IPS-20b (cell line): ENCODE measurements around the gene LRBA.
"Not testable (repeated sequence)": the region's sequence is repeated elsewhere in the genome, so short reads cannot be mapped to it uniquely, and the experiment has no call there.

ENCODE experiments used
- H3K27ac ChIP-seq: one replicate; pipeline ENCODE4 v1.5.1; 2013; ENCODE audit warnings: low read length
- H3K27me3 ChIP-seq: 2 replicates; pipeline ENCODE4 v1.6.1; 2013; ENCODE audit warnings: mild to moderate bottlenecking, low read length, inconsistent platforms; ENCODE audit not compliant: insufficient read depth
- H3K36me3 ChIP-seq: 2 replicates; pipeline ENCODE4 v1.6.1; 2013; ENCODE audit warnings: low read depth, mild to moderate bottlenecking, inconsistent platforms, low read length, moderate library complexity; ENCODE audit not compliant: insufficient read depth
- H3K4me1 ChIP-seq: 2 replicates; pipeline ENCODE4 v1.6.1; 2013; ENCODE audit warnings: mild to moderate bottlenecking, control low read depth, inconsistent platforms, low read length, moderate library complexity; ENCODE audit not compliant: insufficient read depth
- H3K4me3 ChIP-seq: 2 replicates; pipeline ENCODE4 v1.5.1; 2013; ENCODE audit warnings: mild to moderate bottlenecking, low read length, inconsistent platforms
- H3K9ac ChIP-seq: 2 replicates; pipeline ENCODE4 v1.6.1; 2013; ENCODE audit warnings: low read depth, mild to moderate bottlenecking, inconsistent platforms, low read length, moderate library complexity
- H3K9me3 ChIP-seq: 2 replicates; pipeline ENCODE4 v1.6.1; 2013; ENCODE audit warnings: mild to moderate bottlenecking, low read depth, low read length, inconsistent platforms; ENCODE audit not compliant: insufficient read depth

The LRBA gene, protein sequence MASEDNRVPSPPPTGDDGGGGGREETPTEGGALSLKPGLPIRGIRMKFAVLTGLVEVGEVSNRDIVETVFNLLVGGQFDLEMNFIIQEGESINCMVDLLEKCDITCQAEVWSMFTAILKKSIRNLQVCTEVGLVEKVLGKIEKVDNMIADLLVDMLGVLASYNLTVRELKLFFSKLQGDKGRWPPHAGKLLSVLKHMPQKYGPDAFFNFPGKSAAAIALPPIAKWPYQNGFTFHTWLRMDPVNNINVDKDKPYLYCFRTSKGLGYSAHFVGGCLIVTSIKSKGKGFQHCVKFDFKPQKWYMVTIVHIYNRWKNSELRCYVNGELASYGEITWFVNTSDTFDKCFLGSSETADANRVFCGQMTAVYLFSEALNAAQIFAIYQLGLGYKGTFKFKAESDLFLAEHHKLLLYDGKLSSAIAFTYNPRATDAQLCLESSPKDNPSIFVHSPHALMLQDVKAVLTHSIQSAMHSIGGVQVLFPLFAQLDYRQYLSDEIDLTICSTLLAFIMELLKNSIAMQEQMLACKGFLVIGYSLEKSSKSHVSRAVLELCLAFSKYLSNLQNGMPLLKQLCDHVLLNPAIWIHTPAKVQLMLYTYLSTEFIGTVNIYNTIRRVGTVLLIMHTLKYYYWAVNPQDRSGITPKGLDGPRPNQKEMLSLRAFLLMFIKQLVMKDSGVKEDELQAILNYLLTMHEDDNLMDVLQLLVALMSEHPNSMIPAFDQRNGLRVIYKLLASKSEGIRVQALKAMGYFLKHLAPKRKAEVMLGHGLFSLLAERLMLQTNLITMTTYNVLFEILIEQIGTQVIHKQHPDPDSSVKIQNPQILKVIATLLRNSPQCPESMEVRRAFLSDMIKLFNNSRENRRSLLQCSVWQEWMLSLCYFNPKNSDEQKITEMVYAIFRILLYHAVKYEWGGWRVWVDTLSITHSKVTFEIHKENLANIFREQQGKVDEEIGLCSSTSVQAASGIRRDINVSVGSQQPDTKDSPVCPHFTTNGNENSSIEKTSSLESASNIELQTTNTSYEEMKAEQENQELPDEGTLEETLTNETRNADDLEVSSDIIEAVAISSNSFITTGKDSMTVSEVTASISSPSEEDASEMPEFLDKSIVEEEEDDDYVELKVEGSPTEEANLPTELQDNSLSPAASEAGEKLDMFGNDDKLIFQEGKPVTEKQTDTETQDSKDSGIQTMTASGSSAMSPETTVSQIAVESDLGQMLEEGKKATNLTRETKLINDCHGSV (N-terminal part only)

GRCh38 chr4:151014521-151015458 is at the start of gene LRBA:
Gene LRBA, minus strand, starts transcription at chr4:151015284. Its CDS starts 642 bp downstream, at chr4:151014642.
- peak within 1 kb of the TSS; percentile 97 for H3K9ac ChIP-seq
- H3K27ac ChIP-seq = peak within 1 kb of the TSS; percentile 98
- peaks cover 10% of the 10 kb centered on the region for H3K36me3 ChIP-seq

DNA sequence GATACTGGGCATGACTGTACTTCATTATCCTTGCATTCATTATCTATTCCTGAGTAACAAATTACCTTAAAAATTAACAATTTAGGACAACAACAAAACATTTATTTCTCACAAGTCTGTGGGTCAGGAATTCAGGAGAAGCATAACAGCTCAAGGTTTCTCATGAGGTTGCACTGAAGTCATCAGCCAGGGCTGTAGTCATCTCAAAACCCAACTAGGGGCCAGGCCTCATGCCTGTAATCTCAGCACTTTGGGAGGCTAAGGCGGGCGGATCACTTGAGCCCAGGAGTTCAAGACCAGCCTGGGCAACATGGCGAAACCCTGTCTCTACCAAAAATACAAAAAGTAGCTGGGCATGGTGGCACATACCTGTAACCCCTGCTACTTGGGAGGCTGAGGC is 48.1 kb upstream of the LRBA start:
- H3K9ac ChIP-seq, H3K36me3 ChIP-seq, H3K4me3 ChIP-seq: not testable (repeated sequence)

More at GRCh38 chr4:151014521-151015458, at the start of gene LRBA:
- no peaks in the 10 kb centered on the region for H3K9me3 ChIP-seq
- H3K27me3 ChIP-seq = no peaks in the 10 kb centered on the region
- no peaks in the 10 kb centered on the region for H3K4me1 ChIP-seq
- peak within 1 kb of the TSS; percentile 99 for H3K4me3 ChIP-seq

DNA sequence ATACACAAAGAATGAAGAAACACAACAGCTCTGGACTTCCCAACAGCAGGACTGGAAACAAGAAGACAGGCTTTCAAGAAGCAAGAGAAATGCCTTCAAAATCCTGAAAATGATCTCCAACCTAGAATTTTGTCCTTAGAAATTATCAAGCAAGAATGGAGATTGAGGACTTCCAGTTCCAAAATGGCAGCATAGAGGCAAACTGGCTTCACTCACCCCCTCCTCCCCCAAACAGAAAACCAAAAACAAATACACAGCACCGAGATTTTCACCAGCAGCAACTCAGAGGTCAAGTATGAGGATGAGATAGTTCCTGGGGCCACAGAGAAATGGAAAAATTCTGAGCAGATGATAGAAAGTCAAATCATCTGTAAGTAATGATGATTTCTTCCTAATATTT is 40.5 kb upstream of the LRBA start:
- Histone ChIP-seq H3K36me3 (no peaks in the 10 kb centered on the region), H3K27ac (no peak overlapping the region), H3K9ac (no peak overlapping the region), H3K9me3 (no peaks in the 10 kb centered on the region), H3K4me1 (no peaks in the 10 kb centered on the region), H3K27me3 (no peaks in the 10 kb centered on the region), H3K4me3 (no peak overlapping the region)

More for the DNA sequence above, 48.1 kb upstream of the LRBA start:
- H3K9me3 ChIP-seq, H3K4me1 ChIP-seq, H3K27ac ChIP-seq, H3K27me3 ChIP-seq: not testable (repeated sequence)

- H3K9ac ChIP-seq = no peak overlapping the region
- H3K36me3 ChIP-seq = no peaks in the 10 kb centered on the region
- no peaks in the 10 kb centered on the region for H3K27me3 ChIP-seq
- peaks cover 6% of the 10 kb centered on the region; the same call in 1 of the 2 replicates for H3K4me1 ChIP-seq
- H3K4me3 ChIP-seq = no peak overlapping the region
- H3K9me3 ChIP-seq = no peaks in the 10 kb centered on the region
- H3K27ac ChIP-seq = no peak overlapping the region
Observed at GRCh38 chr4:151052785-151053184, 37.7 kb upstream of the LRBA start.

DNA sequence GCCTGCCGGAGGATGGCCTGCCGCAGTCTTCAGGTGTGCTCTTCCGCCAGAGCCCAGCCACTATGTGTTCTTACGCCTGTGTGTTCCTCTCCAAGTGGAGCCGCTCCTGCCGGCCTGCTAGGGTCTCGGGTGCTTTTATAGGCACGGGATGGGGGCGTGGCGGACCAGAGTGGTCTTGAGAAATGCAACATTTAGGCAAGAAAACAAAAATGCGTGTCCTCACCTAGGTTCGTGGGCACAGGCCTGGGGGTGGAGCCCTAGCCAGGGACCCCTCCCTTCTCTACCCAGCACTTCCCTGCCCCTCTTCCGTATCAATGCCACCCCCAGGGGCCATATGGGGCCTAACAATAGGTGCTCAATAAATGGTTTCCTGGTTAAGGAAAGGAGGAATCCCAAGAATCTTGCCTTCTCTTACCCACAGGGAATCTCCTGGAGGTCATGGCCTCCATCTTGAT is 34.4 kb upstream of the LRBA start:
- Histone ChIP-seq H3K27me3 (no peaks in the 10 kb centered on the region), H3K27ac (peak overlapping the region; percentile 46), H3K36me3 (no peaks in the 10 kb centered on the region), H3K4me1 (peaks cover 6% of the 10 kb centered on the region; the same call in 1 of the 2 replicates), H3K9me3 (no peaks in the 10 kb centered on the region), H3K4me3 (peak overlapping the region; percentile 65; the same call in 1 of the 2 replicates), H3K9ac (peak overlapping the region; percentile 78; the same call in 1 of the 2 replicates)

GRCh38 chr4:151048913-151049312 is 33.8 kb upstream of the LRBA start:
- peak overlapping the region; percentile 78; the same call in 1 of the 2 replicates for H3K9ac ChIP-seq
- H3K9me3 ChIP-seq = no peaks in the 10 kb centered on the region
- H3K27ac ChIP-seq = peak overlapping the region; percentile 46
- H3K4me1 ChIP-seq = peaks cover 6% of the 10 kb centered on the region; the same call in 1 of the 2 replicates
- H3K4me3 ChIP-seq = peak overlapping the region; percentile 65
- H3K27me3 ChIP-seq = no peaks in the 10 kb centered on the region
- H3K36me3 ChIP-seq = no peaks in the 10 kb centered on the region

DNA sequence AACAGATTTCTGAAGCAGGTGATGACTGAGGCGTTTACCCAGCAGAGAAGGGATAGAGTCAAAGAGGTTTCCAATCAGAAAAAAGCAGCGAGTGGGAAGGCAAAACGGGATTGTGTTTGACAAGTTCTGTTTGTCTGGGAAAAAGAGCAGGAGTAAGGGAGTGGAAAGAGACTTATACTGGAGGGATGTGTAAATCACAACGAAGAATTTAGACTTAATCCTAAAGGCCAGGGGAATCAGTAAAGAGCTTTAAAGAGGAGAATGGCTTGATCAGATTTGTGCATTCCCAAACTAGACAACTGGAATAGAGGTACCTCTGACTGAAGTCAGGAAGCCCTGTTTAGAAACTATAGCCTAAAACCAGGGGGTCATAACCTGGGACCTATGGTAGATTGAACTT is 31.5 kb upstream of the LRBA start:
- Histone ChIP-seq H3K9me3 (no peaks in the 10 kb centered on the region), H3K27ac (no peak overlapping the region), H3K9ac (no peak overlapping the region), H3K36me3 (no peaks in the 10 kb centered on the region), H3K27me3 (no peaks in the 10 kb centered on the region), H3K4me1 (peaks cover 6% of the 10 kb centered on the region; the same call in 1 of the 2 replicates), H3K4me3 (no peak overlapping the region)

DNA sequence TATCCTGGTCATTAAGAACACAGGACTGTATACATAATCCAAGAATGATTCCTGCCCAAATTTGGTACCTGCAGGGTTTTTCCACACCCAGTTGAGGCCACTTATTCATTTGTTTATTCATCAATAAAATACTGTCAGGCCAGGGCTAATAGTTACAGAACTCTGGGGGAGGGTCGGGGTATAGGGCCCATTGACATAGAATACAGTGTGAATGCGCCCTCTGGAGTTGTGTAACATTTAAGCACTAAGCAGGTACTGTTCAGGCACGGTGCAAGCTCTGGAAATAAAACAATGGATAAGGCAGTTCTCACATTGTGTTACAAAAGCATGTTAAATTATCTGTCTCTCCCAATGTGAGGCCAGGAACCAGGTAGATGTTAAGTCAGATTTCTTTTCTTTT is 30.8 kb upstream of the LRBA start:
- no peaks in the 10 kb centered on the region for H3K36me3 ChIP-seq
- peaks cover 6% of the 10 kb centered on the region; the same call in 1 of the 2 replicates for H3K4me1 ChIP-seq
- no peaks in the 10 kb centered on the region for H3K27me3 ChIP-seq
- no peak overlapping the region for H3K4me3 ChIP-seq
- H3K27ac ChIP-seq = no peak overlapping the region
- no peak overlapping the region for H3K9ac ChIP-seq
- no peaks in the 10 kb centered on the region for H3K9me3 ChIP-seq

DNA sequence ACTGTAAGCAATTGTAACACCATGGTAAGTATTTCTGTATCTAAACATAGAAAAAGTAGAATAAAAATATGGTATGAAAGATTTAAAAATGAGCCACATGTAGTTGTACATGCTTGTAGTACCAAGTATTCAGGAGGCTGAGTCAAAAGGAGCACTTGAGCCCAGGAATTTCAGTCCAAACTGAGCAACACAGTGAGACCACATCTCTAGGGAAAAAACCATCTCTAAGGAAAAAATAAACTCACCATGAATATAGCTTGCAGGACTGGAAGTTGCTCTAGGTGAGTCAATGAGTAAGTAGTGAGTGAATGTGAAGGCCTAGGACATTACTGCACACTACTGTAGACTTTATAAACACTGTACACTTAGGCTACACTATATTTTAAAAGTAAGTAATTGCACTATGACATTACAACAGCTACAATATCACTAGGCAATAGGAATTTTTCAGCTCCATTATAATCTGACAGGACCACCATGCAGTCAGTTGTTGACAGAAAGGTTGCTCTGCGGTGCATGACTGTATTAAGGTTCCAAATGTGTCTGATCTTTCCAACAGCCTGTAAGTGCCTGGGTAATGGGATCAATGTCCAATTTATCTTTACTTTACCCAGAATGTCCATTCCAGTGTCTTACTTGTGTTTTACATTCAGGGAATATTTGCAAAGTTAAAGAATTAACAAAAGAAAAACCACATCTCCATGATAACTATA is 28.9 kb upstream of the LRBA start:
- no peak overlapping the region for H3K9ac ChIP-seq
- no peaks in the 10 kb centered on the region for H3K9me3 ChIP-seq
- H3K4me3 ChIP-seq = no peak overlapping the region
- no peak overlapping the region for H3K27ac ChIP-seq
- peaks cover 4% of the 10 kb centered on the region; the same call in 1 of the 2 replicates for H3K4me1 ChIP-seq
- no peaks in the 10 kb centered on the region for H3K27me3 ChIP-seq
- no peaks in the 10 kb centered on the region for H3K36me3 ChIP-seq

DNA sequence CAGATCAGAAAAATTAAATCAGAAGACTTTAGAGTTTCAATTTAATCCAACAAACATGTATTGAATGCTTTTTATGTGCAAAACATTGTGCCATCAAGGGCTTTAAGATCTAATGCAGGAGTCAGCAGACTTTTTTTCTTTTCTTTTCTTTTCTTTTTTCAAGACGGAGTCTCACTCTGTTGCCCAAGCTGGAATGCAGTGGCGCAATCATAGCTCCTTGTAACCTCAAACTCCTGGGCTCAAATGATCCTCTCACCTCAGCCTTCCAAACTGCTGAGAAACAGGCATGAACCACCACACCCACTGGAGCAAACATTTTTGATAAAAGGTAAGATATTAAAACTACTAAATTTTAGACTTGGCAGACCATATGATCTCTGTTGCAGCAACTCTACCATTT is 24.6 kb upstream of the LRBA start:
- no peaks in the 10 kb centered on the region for H3K36me3 ChIP-seq
- H3K9me3 ChIP-seq = no peaks in the 10 kb centered on the region
- no peak overlapping the region for H3K27ac ChIP-seq
- no peaks in the 10 kb centered on the region for H3K4me1 ChIP-seq
- no peaks in the 10 kb centered on the region for H3K27me3 ChIP-seq
- no peak overlapping the region for H3K9ac ChIP-seq
- H3K4me3 ChIP-seq = no peak overlapping the region
